Measurements from ENCODE around the gene TSPO.

Gene TSPO

GRCh38 chr22:43182726-43183125 is 31.4 kb downstream of the TSPO start:
- H3K27ac ChIP-seq = peak overlapping the region; percentile 96; the same call in 1 of the 2 replicates
- no peak for TF ChIP-seq CTCF (conservative IDR thresholded peaks at IDR 0.05)

GRCh38 chr22:43183496-43184277 is 32.3 kb downstream of the TSPO start:
- TF ChIP-seq CTCF (conservative IDR thresholded peaks at IDR 0.05) = no peak
- H3K27ac ChIP-seq = peak overlapping the region; percentile 96

GRCh38 chr22:43185860-43186261 is 34.5 kb downstream of the TSPO start:
- H3K27ac ChIP-seq = peak overlapping the region; percentile 96
- no peak for TF ChIP-seq CTCF (conservative IDR thresholded peaks at IDR 0.05)

GRCh38 chr22:43186272-43187170 is 35.2 kb downstream of the TSPO start, which contains the start of gene TTLL12:
TSS of gene TTLL12 (minus strand) at chr22:43187134. CDS start at chr22:43187069, 65 bp downstream.
- TF ChIP-seq CTCF (conservative IDR thresholded peaks at IDR 0.05) = no peak
- peak within 1 kb of the TSS; percentile 96 for H3K27ac ChIP-seq

- TF ChIP-seq CTCF (conservative IDR thresholded peaks at IDR 0.05) = peak; percentile 86
- H3K27ac ChIP-seq = peak overlapping the region; percentile 96
Observed at GRCh38 chr22:43187171-43188099, 36.1 kb downstream of the TSPO start.

- no peak for TF ChIP-seq CTCF (conservative IDR thresholded peaks at IDR 0.05)
- peak overlapping the region; percentile 88; the same call in 1 of the 2 replicates for H3K27ac ChIP-seq
Observed at GRCh38 chr22:43188829-43189545, 37.6 kb downstream of the TSPO start.
